GM23248 (cell line): ENCODE data around the gene TBC1D25. TPM values are rescaled to one million over a fixed set of nuclear protein-coding genes. Genes with fewer than 3 reads are reported as not detected.

Experiments used
- DNase-seq: peaks from one replicate; pipeline ENCODE4 v3.0.0-alpha.2; 2015
- H2AFZ ChIP-seq: fragments of 200-600 bp; sonication (generic); 2 replicates; pipeline ENCODE4 v1.6.1; 2016; ENCODE audit warnings: antibody characterized with exemption
- H3F3A ChIP-seq: fragments of 200-600 bp; sonication (generic); 2 replicates; pipeline ENCODE4 v1.6.1; 2016; ENCODE audit warnings: mild to moderate bottlenecking, antibody characterized with exemption, mixed run types; ENCODE audit not compliant: insufficient read depth
- H3K27ac ChIP-seq: fragments of 200-600 bp; sonication (generic); 2 replicates; pipeline ENCODE4 v1.5.1; 2016; ENCODE audit warnings: mild to moderate bottlenecking
- H3K27me3 ChIP-seq: fragments of 200-600 bp; sonication (generic); replicated peaks from 2 replicates; pipeline ENCODE4 v1.6.1; 2016; ENCODE audit warnings: mild to moderate bottlenecking; ENCODE audit not compliant: insufficient read depth
- H3K36me3 ChIP-seq: fragments of 200-600 bp; sonication (generic); 2 replicates; pipeline ENCODE4 v1.6.1; 2016; ENCODE audit warnings: low read depth, mild to moderate bottlenecking
- H3K4me1 ChIP-seq: fragments of 200-600 bp; sonication (generic); 2 replicates; pipeline ENCODE4 v1.6.1; 2016; ENCODE audit warnings: mild to moderate bottlenecking; ENCODE audit not compliant: insufficient read depth
- H3K4me2 ChIP-seq: fragments of 200-600 bp; sonication (generic); one replicate; pipeline ENCODE4 v1.6.1; 2016; ENCODE audit warnings: mild to moderate bottlenecking; ENCODE audit not compliant: unreplicated experiment
- H3K4me3 ChIP-seq: fragments of 200-600 bp; sonication (generic); 2 replicates; pipeline ENCODE4 v1.5.1; 2016; ENCODE audit warnings: mild to moderate bottlenecking
- H3K79me2 ChIP-seq: fragments of 200-600 bp; sonication (generic); 2 replicates; pipeline ENCODE4 v1.6.1; 2016; ENCODE audit warnings: mild to moderate bottlenecking; ENCODE audit not compliant: insufficient read depth
- H3K9ac ChIP-seq: fragments of 200-600 bp; sonication (generic); 2 replicates; pipeline ENCODE4 v1.6.1; 2016; ENCODE audit warnings: mild to moderate bottlenecking
- H3K9me2 ChIP-seq: fragments of 200-600 bp; sonication (generic); 2 replicates; pipeline ENCODE4 v1.6.1; 2016; ENCODE audit warnings: mixed run types, mild to moderate bottlenecking, moderate library complexity; ENCODE audit not compliant: insufficient read depth
- H3K9me3 ChIP-seq: fragments of 200-600 bp; sonication (generic); one replicate; pipeline ENCODE4 v1.6.1; 2017; ENCODE audit warnings: low read depth
- H4K20me1 ChIP-seq: fragments of 200-600 bp; sonication (generic); 2 replicates; pipeline ENCODE4 v1.6.0; 2016; ENCODE audit not compliant: insufficient read depth
- EZH2 ChIP-seq: fragments of 200-600 bp; sonication (generic); IDR thresholded peaks from 2 replicates; pipeline ENCODE4 v1.6.1; 2018; ENCODE audit warnings: antibody characterized with exemption, mild to moderate bottlenecking; ENCODE audit not compliant: insufficient read depth, poor library complexity, severe bottlenecking
- EZH2phosphoT487 ChIP-seq: fragments of 200-600 bp; sonication (generic); IDR thresholded peaks from 2 replicates; pipeline ENCODE4 v1.6.1; 2018; ENCODE audit warnings: antibody characterized with exemption, moderate library complexity, mild to moderate bottlenecking, low read depth; ENCODE audit not compliant: insufficient read depth
- WGBS, 2 experiments: methylation state at CpG; one replicate each; pipeline ENCODE4 v1.1.6; 2015 to 2017; ENCODE audit warnings: low lambda C conversion rate in 2 of 2, low coverage in 1 of 2; ENCODE audit errors: missing lambda C conversion rate in 2 of 2; 5-methylcytosine and 5-hydroxymethylcytosine counted together
- in situ Hi-C: fragments of 300-500 bp; cut with MboI; formaldehyde crosslinking; loops from 2 replicates; pipeline ENCODE4 v1.15.0; 2020
- polyA plus RNA-seq: library from polyadenylated mRNA; unstranded; fragments of >200 nt; fragmentation: Nextera tagmentation; extraction: Ambion mirVana; gene quantifications from 2 replicates; pipeline ENCODE4 v1.2.1, GENCODE V29; 2016
- total RNA-seq: library from RNA; depleted of rRNA; stranded (reverse); fragments of >200 nt; shearing (Covaris generic); gene quantifications from 2 replicates; pipeline ENCODE4 v1.2.3, GENCODE V29; 2014

TBC1D25 gene
- total and polyA plus RNA-seq, 2 experiments from 2014 or later = 7.9 to 8.6 TPM

GRCh38 chrX:48575642-48576041 is 36.1 kb downstream of the TBC1D25 start:
- Histone ChIP-seq H3F3A (peaks cover 48% of the 10 kb centered on the region), H2AFZ (no peak overlapping the region), H3K27me3 (no peaks in the 10 kb centered on the region), H3K9ac (peak overlapping the region; percentile 100), H3K36me3 (peaks cover 36% of the 10 kb centered on the region), H3K27ac (no peak overlapping the region), H3K4me3 (peak overlapping the region; percentile 100), H3K9me3 (no peaks in the 10 kb centered on the region), H3K4me1 (peaks cover 14% of the 10 kb centered on the region; the same call in 1 of the 2 replicates), H3K4me2 (peak overlapping the region; percentile 99), H3K79me2 (peaks cover 29% of the 10 kb centered on the region), H3K9me2 (no peaks in the 10 kb centered on the region), H4K20me1 (no peaks in the 10 kb centered on the region)
- no peak for TF ChIP-seq EZH2
- no peak for TF ChIP-seq EZH2phosphoT487
- WGBS, 2 experiments = 45 to 50% methylated on average over 11 to 13 of the region's 13 CpGs
- no peak for DNase-seq
- in situ Hi-C loops = no loop called here

- 39 to 40% methylated on average over 6 of the region's 6 CpGs for WGBS, 2 experiments
- H3K9ac ChIP-seq = peak overlapping the region; percentile 100
- no peak overlapping the region for H2AFZ ChIP-seq
- H3K27ac ChIP-seq = no peak overlapping the region
- DNase-seq = no peak
- peaks cover 14% of the 10 kb centered on the region; the same call in 1 of the 2 replicates for H3K4me1 ChIP-seq
- in situ Hi-C loops = no loop called here
- no peaks in the 10 kb centered on the region for H3K27me3 ChIP-seq
- no peaks in the 10 kb centered on the region for H4K20me1 ChIP-seq
- H3K9me3 ChIP-seq = no peaks in the 10 kb centered on the region
- peaks cover 36% of the 10 kb centered on the region for H3K36me3 ChIP-seq
- TF ChIP-seq EZH2phosphoT487 = no peak
- H3K79me2 ChIP-seq = peaks cover 29% of the 10 kb centered on the region
- H3F3A ChIP-seq = peaks cover 49% of the 10 kb centered on the region
- H3K9me2 ChIP-seq = no peaks in the 10 kb centered on the region
- H3K4me2 ChIP-seq = peak overlapping the region; percentile 99
- H3K4me3 ChIP-seq = peak overlapping the region; percentile 100
Observed at GRCh38 chrX:48576108-48576507, 36.6 kb downstream of the TBC1D25 start.

- no peak overlapping the region for H3K27ac ChIP-seq
Observed at GRCh38 chrX:48578661-48579128, 39.2 kb downstream of the TBC1D25 start.

GRCh38 chrX:48579259-48579658 is 39.7 kb downstream of the TBC1D25 start:
- WGBS, 2 experiments = 63 to 71% methylated on average over 2 to 3 of the region's 3 CpGs
- TF ChIP-seq EZH2phosphoT487 = no peak
- no peak for TF ChIP-seq EZH2
- no peak overlapping the region for H3K27ac ChIP-seq

More at GRCh38 chrX:48578661-48579128, 39.2 kb downstream of the TBC1D25 start:
- H3F3A ChIP-seq = peaks cover 57% of the 10 kb centered on the region
- H3K4me3 ChIP-seq = no peak overlapping the region
- H3K4me2 ChIP-seq = no peak overlapping the region
- in situ Hi-C loops = no loop called here
- H3K4me1 ChIP-seq = peaks cover 30% of the 10 kb centered on the region
- no peaks in the 10 kb centered on the region for H3K9me2 ChIP-seq
- no peaks in the 10 kb centered on the region for H3K27me3 ChIP-seq
- no peak for DNase-seq
- no peaks in the 10 kb centered on the region for H4K20me1 ChIP-seq
- H3K9me3 ChIP-seq = no peaks in the 10 kb centered on the region
- H3K9ac ChIP-seq = no peak overlapping the region
- WGBS, 2 experiments = 6 to 13% methylated on average over 2 of the region's 2 CpGs
- H2AFZ ChIP-seq = no peak overlapping the region
- TF ChIP-seq EZH2 (no peak), EZH2phosphoT487 (no peak)
- H3K79me2 ChIP-seq = peaks cover 29% of the 10 kb centered on the region
- H3K36me3 ChIP-seq = peaks cover 36% of the 10 kb centered on the region

More at GRCh38 chrX:48579259-48579658, 39.7 kb downstream of the TBC1D25 start:
- no peaks in the 10 kb centered on the region for H3K9me2 ChIP-seq
- H3K36me3 ChIP-seq = peaks cover 36% of the 10 kb centered on the region
- no peak for DNase-seq
- no peaks in the 10 kb centered on the region for H3K9me3 ChIP-seq
- in situ Hi-C loops = no loop called here
- peaks cover 29% of the 10 kb centered on the region for H3K79me2 ChIP-seq
- peaks cover 30% of the 10 kb centered on the region for H3K4me1 ChIP-seq
- H3K4me2 ChIP-seq = no peak overlapping the region
- H3K4me3 ChIP-seq = no peak overlapping the region
- no peaks in the 10 kb centered on the region for H4K20me1 ChIP-seq
- H3F3A ChIP-seq = peaks cover 57% of the 10 kb centered on the region
- H3K27me3 ChIP-seq = no peaks in the 10 kb centered on the region
- H3K9ac ChIP-seq = no peak overlapping the region
- no peak overlapping the region for H2AFZ ChIP-seq
